HG03558 (cell line): ENCODE results near the gene PYGO2.
A peak's percentile ranks its signal among the peaks of the same experiment; 100 is the strongest.
"Not testable (repeated sequence)": the region's sequence is repeated elsewhere in the genome, so short reads cannot be mapped to it uniquely, and the experiment has no call there.

ENCODE experiments used
- ATAC-seq: cut with Tn5 transposase; IDR thresholded peaks from one replicate; pipeline ENCODE4 v1.9.1; 2021; ENCODE audit warnings: moderate number of reproducible peaks; ENCODE audit not compliant: unreplicated experiment; ENCODE audit errors: extremely low read depth

PYGO2 gene

GRCh38 chr1:154983776-154984466, 22.3 kb upstream of the PYGO2 start:
- no peak for ATAC-seq

- peak; percentile 100 for ATAC-seq
Observed at GRCh38 chr1:154982897-154983648, 21.5 kb upstream of the PYGO2 start, which contains the start of gene FLAD1. Gene FLAD1 (plus strand): TSS chr1:154983344. CDS start chr1:154983695, 351 bp downstream.

- no peak for ATAC-seq
Observed at GRCh38 chr1:154982341-154982740, 20.8 kb upstream of the PYGO2 start.

- ATAC-seq: no peak
Observed at GRCh38 chr1:154978360-154978759, 16.8 kb upstream of the PYGO2 start.

- not testable (repeated sequence) for ATAC-seq
Observed at GRCh38 chr1:154977762-154978161, 16.2 kb upstream of the PYGO2 start.

- ATAC-seq: no peak
Observed at GRCh38 chr1:154975409-154976059, 14.0 kb upstream of the PYGO2 start.

GRCh38 chr1:154974808-154975408, 13.3 kb upstream of the PYGO2 start:
- ATAC-seq: peak; percentile 32

- ATAC-seq: peak; percentile 54
Observed at GRCh38 chr1:154974102-154974807, 12.7 kb upstream of the PYGO2 start, which contains the start of gene CKS1B. Gene CKS1B (plus strand): TSS chr1:154974681. CDS start chr1:154974746, 65 bp downstream.

- no peak for ATAC-seq
Observed at GRCh38 chr1:154973344-154974101, 11.9 kb upstream of the PYGO2 start.

- ATAC-seq: no peak
Observed at GRCh38 chr1:154972517-154973343, 11.1 kb upstream of the PYGO2 start.

GRCh38 chr1:154972213-154972516, 10.6 kb upstream of the PYGO2 start:
- no peak for ATAC-seq

- ATAC-seq: no peak
Observed at GRCh38 chr1:154971341-154971998, 9.9 kb upstream of the PYGO2 start.

GRCh38 chr1:154970631-154971340, 9.2 kb upstream of the PYGO2 start, which contains the start of gene SHC1:
Gene SHC1 (minus strand): TSS chr1:154970747. CDS start chr1:154970526, 221 bp downstream.
- ATAC-seq: no peak

- no peak for ATAC-seq
Observed at GRCh38 chr1:154969860-154970452, 8.4 kb upstream of the PYGO2 start.

- ATAC-seq: no peak
Observed at GRCh38 chr1:154969246-154969645, 7.7 kb upstream of the PYGO2 start.

- ATAC-seq: no peak
Observed at GRCh38 chr1:154968731-154969130, 7.1 kb upstream of the PYGO2 start.

- ATAC-seq: no peak
Observed at GRCh38 chr1:154967331-154967950, 5.9 kb upstream of the PYGO2 start.
